ENCODE data around the gene NT5C3B.
"Not testable (repeated sequence)": the region's sequence is repeated elsewhere in the genome, so short reads cannot be mapped to it uniquely, and the experiment has no call there.

NT5C3B gene

GRCh38 chr17:41784207-41784744, 51.8 kb downstream of the NT5C3B start:
- no peak for DNase-seq (ENCODE audit: low read depth)

- no peak for DNase-seq (ENCODE audit: low read depth)
These were observed 53.9 kb downstream of the NT5C3B start for GRCh38 chr17:41782142-41782541.

GRCh38 chr17:41781404-41782110, 54.5 kb downstream of the NT5C3B start:
- no peak for DNase-seq (ENCODE audit: low read depth)

GRCh38 chr17:41779954-41780353, 56.1 kb downstream of the NT5C3B start:
- DNase-seq (ENCODE audit: low read depth), result no peak

- no peak for DNase-seq (ENCODE audit: low read depth)
These were observed 58.4 kb downstream of the NT5C3B start for GRCh38 chr17:41777574-41778188.

- no peak for DNase-seq (ENCODE audit: low read depth)
These were observed 58.9 kb downstream of the NT5C3B start for GRCh38 chr17:41777157-41777573.

GRCh38 chr17:41776262-41776900, 59.7 kb downstream of the NT5C3B start:
- DNase-seq (ENCODE audit: low read depth), result not testable (repeated sequence)

- no peak for DNase-seq (ENCODE audit: low read depth)
These were observed 60.4 kb downstream of the NT5C3B start for GRCh38 chr17:41775394-41776226.

Data from activated T-helper 1 cell treated with Interleukin-2 at 50 U/mL for 16 hours (primary cell).